CD4-positive, alpha-beta T cell treated with Interleukin-4 for 1 hour (primary cell): ENCODE results near the gene DCST1.

Source experiments
- DNase-seq, 2 donors: peaks; one replicate each; pipeline ENCODE4 v3.0.0-alpha.2; 2020 to 2022

DCST1 gene

GRCh38 chr1:155035936-155036335, 2.3 kb downstream of the DCST1 start:
- no peak for DNase-seq

GRCh38 chr1:155037043-155037442, 3.4 kb downstream of the DCST1 start:
- DNase-seq, result no peak

GRCh38 chr1:155037851-155038441, 4.3 kb downstream of the DCST1 start:
- DNase-seq, result no peak

- DNase-seq, result no peak
Observed at GRCh38 chr1:155038602-155039307, 5.1 kb downstream of the DCST1 start.

- DNase-seq, result no peak
Observed at GRCh38 chr1:155039308-155039669, 5.7 kb downstream of the DCST1 start.

- no peak for DNase-seq
Observed at GRCh38 chr1:155040358-155041093, 6.9 kb downstream of the DCST1 start.

GRCh38 chr1:155042789-155043188, 9.2 kb downstream of the DCST1 start:
- DNase-seq, result no peak

- DNase-seq, result no peak
Observed at GRCh38 chr1:155043301-155043702, 9.7 kb downstream of the DCST1 start.

- DNase-seq, result no peak
Observed at GRCh38 chr1:155043793-155044192, 10.2 kb downstream of the DCST1 start.

GRCh38 chr1:155044365-155044764, 10.7 kb downstream of the DCST1 start:
- DNase-seq, result no peak

GRCh38 chr1:155044812-155045657, 11.4 kb downstream of the DCST1 start:
- DNase-seq, result peak; percentile 76 to 78

GRCh38 chr1:155048449-155049334, 15.1 kb downstream of the DCST1 start:
- DNase-seq, result no peak

- no peak for DNase-seq
Observed at GRCh38 chr1:155049651-155050559, 16.3 kb downstream of the DCST1 start.

- peak; percentile 82 to 86 for DNase-seq
Observed at GRCh38 chr1:155050560-155051341, 17.1 kb downstream of the DCST1 start, which contains the start of gene ADAM15. Gene ADAM15, plus strand, starts transcription at chr1:155051316. Its CDS starts 71 bp downstream, at chr1:155051387.

GRCh38 chr1:155051342-155051776, 17.7 kb downstream of the DCST1 start:
- no peak for DNase-seq

GRCh38 chr1:155051777-155052398, 18.3 kb downstream of the DCST1 start:
- peak; percentile 60 to 64 for DNase-seq

GRCh38 chr1:155052439-155053395, 19.1 kb downstream of the DCST1 start:
- DNase-seq, result peak in 1 of 2 donors; percentile 22

- no peak for DNase-seq
Observed at GRCh38 chr1:155053531-155054105, 20.0 kb downstream of the DCST1 start.
